Subcutaneous adipose tissue (tissue), 4 donors: ENCODE measurements around the gene PPARGC1A. TPM values are rescaled to one million over a fixed set of nuclear protein-coding genes. Genes with fewer than 3 reads are reported as not detected.

Source experiments
- total RNA-seq, 4 donors: library from RNA; depleted of rRNA; stranded (reverse); fragments of >200 nt; gene quantifications; one replicate each; pipeline ENCODE4 v1.1.0, GENCODE V29; 2016
- TF ChIP-seq, protein P1 (sequence below): fragments of 450-650 bp; IDR thresholded peaks from one replicate; pipeline ENCODE4 v1.5.1; 2016; ENCODE audit warnings: low read depth, mild to moderate bottlenecking, control low read depth, antibody characterized with exemption, moderate library complexity

The PPARGC1A gene
- total RNA-seq, 4 donors from 2014 or later = 4.2 to 15.3 (median 4.7) TPM

DNA sequence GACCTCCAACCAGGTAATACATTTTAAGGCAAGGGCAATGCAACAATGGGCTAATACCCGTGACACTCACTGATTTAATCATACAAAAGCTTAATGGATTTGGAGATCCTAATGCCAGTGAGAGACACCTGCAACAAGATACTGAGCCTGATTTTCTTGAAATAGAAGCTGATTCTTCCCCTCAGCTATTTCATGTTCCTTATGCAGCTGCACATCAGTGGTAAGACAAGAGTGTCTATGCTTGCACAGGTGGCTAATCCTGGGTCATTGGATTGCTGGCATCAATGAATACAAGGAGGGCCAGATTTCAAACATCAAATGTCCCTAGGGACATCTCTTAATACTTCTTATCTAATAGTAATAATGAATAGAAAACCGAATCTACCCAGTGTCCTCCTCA, 139.7 kb downstream of the PPARGC1A start:
- TF ChIP-seq, protein P1, sequence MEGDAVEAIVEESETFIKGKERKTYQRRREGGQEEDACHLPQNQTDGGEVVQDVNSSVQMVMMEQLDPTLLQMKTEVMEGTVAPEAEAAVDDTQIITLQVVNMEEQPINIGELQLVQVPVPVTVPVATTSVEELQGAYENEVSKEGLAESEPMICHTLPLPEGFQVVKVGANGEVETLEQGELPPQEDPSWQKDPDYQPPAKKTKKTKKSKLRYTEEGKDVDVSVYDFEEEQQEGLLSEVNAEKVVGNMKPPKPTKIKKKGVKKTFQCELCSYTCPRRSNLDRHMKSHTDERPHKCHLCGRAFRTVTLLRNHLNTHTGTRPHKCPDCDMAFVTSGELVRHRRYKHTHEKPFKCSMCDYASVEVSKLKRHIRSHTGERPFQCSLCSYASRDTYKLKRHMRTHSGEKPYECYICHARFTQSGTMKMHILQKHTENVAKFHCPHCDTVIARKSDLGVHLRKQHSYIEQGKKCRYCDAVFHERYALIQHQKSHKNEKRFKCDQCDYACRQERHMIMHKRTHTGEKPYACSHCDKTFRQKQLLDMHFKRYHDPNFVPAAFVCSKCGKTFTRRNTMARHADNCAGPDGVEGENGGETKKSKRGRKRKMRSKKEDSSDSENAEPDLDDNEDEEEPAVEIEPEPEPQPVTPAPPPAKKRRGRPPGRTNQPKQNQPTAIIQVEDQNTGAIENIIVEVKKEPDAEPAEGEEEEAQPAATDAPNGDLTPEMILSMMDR = no peak

DNA sequence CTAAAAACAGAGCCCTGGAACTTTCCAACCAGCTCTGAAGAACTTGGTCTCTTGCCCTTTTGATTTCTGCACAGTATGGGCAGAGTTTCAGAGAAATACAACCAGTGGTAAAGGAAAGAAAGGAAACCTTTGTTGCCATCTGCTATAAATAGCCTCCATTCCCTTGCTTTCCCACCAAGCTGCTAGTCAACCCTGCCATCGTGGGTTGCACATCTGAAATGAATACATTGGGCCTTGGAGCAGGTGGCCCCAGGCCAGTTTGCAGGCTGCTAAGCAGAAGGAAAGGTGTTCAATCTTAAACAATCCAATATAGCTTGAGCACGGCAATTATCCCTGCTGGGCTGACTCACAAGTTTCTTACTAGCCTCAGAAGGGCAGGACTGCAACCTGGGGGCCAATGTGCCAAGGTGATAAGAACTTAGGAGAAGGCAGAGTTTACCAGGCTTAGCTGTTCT, 142.5 kb downstream of the PPARGC1A start:
- TF ChIP-seq, protein P1 = no peak

DNA sequence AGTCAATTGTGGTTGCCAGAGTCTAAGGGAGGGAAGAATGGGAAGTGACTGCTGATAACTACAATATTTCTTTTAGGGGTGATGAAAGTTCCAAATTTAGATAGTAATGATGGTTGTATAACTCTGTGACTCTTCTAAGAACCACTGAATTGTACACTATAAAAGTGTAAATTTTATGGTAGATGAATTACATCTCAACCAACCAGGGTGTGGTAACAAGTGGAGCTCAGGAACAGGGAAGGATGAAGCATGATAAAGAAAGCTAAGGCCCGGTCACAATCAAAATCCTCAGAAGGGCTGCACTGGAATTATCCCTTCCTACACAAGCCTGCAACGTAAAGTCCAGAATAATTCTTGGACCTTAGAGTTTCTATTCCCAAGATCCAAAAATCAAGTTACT, 143.2 kb downstream of the PPARGC1A start:
- TF ChIP-seq, protein P1 = no peak

GRCh38 chr4:23746027-23746426, 143.8 kb downstream of the PPARGC1A start:
- TF ChIP-seq, protein P1 = no peak

DNA sequence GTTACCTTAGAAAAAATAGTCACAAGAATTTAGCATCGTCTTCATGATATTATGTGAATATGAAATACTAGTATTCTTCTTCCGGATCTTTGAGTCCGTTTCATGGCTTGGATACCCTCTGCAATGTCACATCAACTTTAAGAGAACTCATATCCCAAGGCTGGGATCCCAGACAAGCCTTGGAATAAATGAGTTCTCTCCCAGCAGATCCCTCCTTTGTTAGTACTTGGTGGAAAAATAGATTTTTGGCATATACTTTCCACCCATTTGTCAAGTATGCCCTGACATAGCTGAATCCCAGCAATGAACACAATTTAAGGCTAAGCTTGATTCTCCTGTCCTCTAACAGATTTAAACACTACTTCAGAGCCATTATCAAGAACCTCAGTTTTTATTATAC, 144.5 kb downstream of the PPARGC1A start:
- TF ChIP-seq, protein P1 = no peak
